ENCODE data around the gene GLIS1. TPM values are rescaled to one million over a fixed set of nuclear protein-coding genes. Genes with fewer than 3 reads are reported as not detected.
A peak's percentile ranks its signal among the peaks of the same experiment; 100 is the strongest.

The GLIS1 gene
- total RNA-seq, 4 donors from 2014 or later = 0.16 to 0.27 TPM; not detected in 2

DNA sequence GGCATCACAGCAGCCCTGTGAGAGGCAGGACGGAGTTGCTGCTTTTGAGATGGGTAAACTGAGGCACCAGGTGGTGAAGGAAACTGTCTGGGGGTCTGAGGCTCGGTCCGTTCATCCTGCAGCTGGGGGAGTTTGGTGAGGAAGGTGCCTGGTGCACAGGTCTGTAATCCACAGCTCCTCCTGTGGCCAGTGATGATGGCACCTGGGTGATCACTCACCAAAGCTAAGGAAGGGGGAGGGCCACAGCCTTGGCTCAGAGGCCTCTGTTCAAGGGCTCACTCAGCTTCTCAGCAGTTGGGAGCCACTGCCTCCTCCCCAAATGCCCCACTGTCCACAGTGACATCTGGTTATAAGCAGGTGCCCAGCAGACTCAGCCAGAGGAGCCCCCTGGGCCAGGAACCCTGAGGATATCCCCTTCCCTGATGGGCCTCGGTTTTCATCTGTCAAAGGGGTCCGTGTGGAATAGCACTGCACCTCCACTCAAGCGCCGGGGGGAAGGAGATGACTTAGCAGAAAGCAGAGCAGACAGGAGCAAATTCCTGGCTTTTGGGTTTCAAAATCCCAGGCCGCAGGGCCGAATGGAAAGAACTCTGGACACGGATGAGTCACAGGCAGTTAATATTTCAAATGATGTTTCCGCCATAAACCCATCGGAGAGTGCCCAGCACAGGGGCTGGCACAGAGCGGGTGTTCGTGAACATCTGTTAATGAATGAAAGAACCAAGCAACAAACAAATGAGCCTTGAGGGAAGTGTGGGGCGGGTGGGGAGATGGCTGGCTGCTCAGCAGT, 197.0 kb downstream of the GLIS1 start:
- WGBS, 2 donors (ENCODE audit: low coverage in 1 of 2) = 37 to 89% methylated on average over 7 to 10 of the region's 15 CpGs
- ATAC-seq = peak; percentile 16
- no peak overlapping the region for H3K4me3 ChIP-seq
- no peaks in the 10 kb centered on the region for H3K9me3 ChIP-seq
- H3K4me1 ChIP-seq = peaks cover 0 to 12% (median 0%) of the 10 kb centered on the region in 3 donors
- TF ChIP-seq, protein P1, sequence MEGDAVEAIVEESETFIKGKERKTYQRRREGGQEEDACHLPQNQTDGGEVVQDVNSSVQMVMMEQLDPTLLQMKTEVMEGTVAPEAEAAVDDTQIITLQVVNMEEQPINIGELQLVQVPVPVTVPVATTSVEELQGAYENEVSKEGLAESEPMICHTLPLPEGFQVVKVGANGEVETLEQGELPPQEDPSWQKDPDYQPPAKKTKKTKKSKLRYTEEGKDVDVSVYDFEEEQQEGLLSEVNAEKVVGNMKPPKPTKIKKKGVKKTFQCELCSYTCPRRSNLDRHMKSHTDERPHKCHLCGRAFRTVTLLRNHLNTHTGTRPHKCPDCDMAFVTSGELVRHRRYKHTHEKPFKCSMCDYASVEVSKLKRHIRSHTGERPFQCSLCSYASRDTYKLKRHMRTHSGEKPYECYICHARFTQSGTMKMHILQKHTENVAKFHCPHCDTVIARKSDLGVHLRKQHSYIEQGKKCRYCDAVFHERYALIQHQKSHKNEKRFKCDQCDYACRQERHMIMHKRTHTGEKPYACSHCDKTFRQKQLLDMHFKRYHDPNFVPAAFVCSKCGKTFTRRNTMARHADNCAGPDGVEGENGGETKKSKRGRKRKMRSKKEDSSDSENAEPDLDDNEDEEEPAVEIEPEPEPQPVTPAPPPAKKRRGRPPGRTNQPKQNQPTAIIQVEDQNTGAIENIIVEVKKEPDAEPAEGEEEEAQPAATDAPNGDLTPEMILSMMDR (IDR thresholded peaks at IDR 0.05) = peak in 1 of 4 experiments; percentile 20
- TF ChIP-seq EP300 (IDR thresholded peaks at IDR 0.05) (no peak), POLR2A (IDR thresholded peaks at IDR 0.05) (no peak), POLR2AphosphoS5 (IDR thresholded peaks at IDR 0.05) (peak; percentile 24)
- peak overlapping the region in 3 of 4 donors; percentile 30 to 62 (median 35) for H3K27ac ChIP-seq
- peaks cover 9% of the 10 kb centered on the region for H3K27me3 ChIP-seq
- H3K36me3 ChIP-seq = no peaks in the 10 kb centered on the region

DNA sequence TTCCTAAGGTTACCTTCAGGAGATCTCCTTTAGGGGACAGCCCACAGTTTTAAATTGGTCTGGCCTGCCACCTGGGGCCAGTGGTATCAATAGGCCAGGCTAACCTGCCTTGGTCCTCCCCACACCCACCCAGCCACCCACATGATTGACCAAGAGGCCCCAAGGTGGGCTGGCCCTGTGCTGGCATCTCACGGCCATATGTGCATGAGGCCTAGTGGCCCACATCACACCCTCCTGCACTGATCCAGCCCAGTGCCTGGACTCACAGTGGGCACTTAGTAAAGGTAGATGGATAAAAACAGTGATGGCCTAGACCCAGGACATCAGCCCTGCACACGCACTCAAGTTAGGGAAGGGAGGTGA, 197.7 kb downstream of the GLIS1 start:
- H3K4me1 ChIP-seq = peaks cover 0 to 12% (median 0%) of the 10 kb centered on the region in 3 donors
- no peak for ATAC-seq
- H3K27me3 ChIP-seq = peaks cover 9% of the 10 kb centered on the region
- H3K36me3 ChIP-seq = no peaks in the 10 kb centered on the region
- no peaks in the 10 kb centered on the region for H3K9me3 ChIP-seq
- no peak overlapping the region for H3K27ac ChIP-seq
- H3K4me3 ChIP-seq = no peak overlapping the region
- TF ChIP-seq EP300 (IDR thresholded peaks at IDR 0.05) (no peak), POLR2A (IDR thresholded peaks at IDR 0.05) (no peak), POLR2AphosphoS5 (IDR thresholded peaks at IDR 0.05) (no peak)
- TF ChIP-seq, protein P1 (IDR thresholded peaks at IDR 0.05) = no peak
- 100% methylated on average over 1 of the region's 2 CpGs; no CpG with 5 or more reads in 1 of the 2 donors for WGBS, 2 donors (ENCODE audit: low coverage in 1 of 2)

DNA sequence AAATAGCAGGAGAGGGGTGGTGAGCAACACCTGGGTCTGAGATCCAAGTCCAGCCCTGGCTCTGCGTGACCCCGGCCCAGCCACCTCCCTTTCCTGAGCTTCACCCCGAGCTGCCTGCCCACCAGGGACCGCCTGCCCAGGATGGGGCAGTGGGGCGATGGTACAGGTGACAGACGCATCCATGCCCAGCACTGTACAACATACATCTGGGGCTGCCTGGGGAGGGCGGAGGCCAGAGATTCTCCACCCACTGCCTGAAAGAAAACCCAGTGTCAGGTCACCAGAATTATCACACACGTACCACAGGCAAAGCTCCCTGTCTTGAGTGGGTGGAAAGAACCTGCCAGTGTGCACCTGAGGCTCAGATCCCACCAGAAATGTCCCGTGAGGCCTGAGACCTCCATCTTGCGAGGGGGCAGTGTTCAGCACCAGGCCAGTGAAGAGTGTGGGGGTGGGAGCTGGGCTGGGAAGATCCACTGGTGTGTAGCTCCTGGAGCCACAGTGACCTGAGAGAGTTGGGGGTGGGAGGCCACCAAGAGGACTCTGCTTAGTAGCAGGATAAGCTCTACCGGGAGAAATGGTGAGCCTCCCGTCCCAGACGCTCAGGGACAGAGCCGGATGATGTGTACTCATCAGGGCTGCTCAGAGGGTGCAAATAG, 198.2 kb downstream of the GLIS1 start:
- Histone ChIP-seq H3K4me3 (no peak overlapping the region), H3K27me3 (peaks cover 9% of the 10 kb centered on the region), H3K4me1 (peaks cover 0 to 12% (median 0%) of the 10 kb centered on the region in 3 donors), H3K36me3 (no peaks in the 10 kb centered on the region), H3K27ac (no peak overlapping the region), H3K9me3 (no peaks in the 10 kb centered on the region)
- TF ChIP-seq POLR2AphosphoS5 (IDR thresholded peaks at IDR 0.05) = no peak
- TF ChIP-seq EP300 (IDR thresholded peaks at IDR 0.05) = no peak
- TF ChIP-seq, protein P1 (IDR thresholded peaks at IDR 0.05) = no peak
- no peak for TF ChIP-seq POLR2A (IDR thresholded peaks at IDR 0.05)
- whole genome bisulfite sequencing, 2 donors (ENCODE audit: low coverage in 1 of 2) = 97% methylated on average over 5 of the region's 14 CpGs; no CpG with 5 or more reads in 1 of the 2 donors
- ATAC-seq = no peak

DNA sequence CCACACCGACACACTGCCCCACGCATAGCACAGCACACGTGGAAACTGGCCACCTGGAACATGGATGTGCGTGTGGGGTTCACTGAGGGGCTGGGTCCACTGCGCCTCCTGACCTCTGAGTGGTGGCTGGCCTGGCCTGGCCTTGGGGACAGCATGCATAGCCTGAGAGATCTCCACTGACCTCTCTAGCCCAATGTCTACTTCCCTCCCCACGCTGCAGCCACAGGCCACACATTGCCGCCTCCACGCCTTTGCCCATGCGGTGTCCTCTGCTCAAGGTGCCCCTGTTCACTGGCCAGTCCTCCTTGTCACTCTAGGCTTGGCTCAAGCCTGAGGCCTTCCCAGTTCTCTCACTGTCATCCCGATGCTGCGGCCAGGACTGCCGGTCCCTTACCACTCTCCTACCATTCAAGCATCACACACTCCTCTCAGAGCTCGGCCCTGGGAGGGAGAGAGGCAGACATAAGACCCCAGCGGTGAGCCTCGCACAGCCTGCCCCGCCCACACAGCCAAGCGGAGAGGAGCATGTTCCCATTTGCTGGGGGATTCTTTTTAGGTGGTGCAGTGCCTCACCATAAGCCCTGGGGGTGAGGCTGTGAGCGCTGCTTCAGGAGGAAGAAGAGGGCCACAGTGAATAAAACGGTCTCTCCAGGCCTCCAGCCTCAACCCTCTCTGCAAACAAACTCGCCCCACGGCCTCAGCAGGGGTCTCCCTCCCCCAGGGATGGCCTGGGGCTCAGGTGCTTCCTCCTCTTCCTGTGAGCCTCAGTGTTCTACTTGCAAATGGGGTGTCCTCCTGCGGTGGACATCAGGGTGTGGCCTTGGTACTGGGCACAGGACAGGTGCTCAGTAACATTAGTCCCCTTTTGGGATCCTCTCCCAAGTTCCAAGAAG, 199.0 kb downstream of the GLIS1 start:
- WGBS, 2 donors (ENCODE audit: low coverage in 1 of 2) = 94 to 100% methylated on average over 1 to 3 of the region's 22 CpGs
- no peak for ATAC-seq
- H3K4me3 ChIP-seq = no peak overlapping the region
- H3K27me3 ChIP-seq = peaks cover 6% of the 10 kb centered on the region
- no peaks in the 10 kb centered on the region for H3K9me3 ChIP-seq
- H3K36me3 ChIP-seq = no peaks in the 10 kb centered on the region
- TF ChIP-seq, protein P1 (IDR thresholded peaks at IDR 0.05) = no peak
- TF ChIP-seq POLR2A (IDR thresholded peaks at IDR 0.05) (no peak), EP300 (IDR thresholded peaks at IDR 0.05) (no peak), POLR2AphosphoS5 (IDR thresholded peaks at IDR 0.05) (no peak)
- H3K27ac ChIP-seq = no peak overlapping the region
- peaks cover 0 to 12% (median 0%) of the 10 kb centered on the region in 3 donors for H3K4me1 ChIP-seq
